Esophagus muscularis mucosa (tissue), 4 donors: ENCODE data around the gene RNU6-1.

ENCODE experiments used
- CTCF ChIP-seq, 3 experiments: fragments of 200-600 bp in 2 of 3; fragments of 450-650 bp in 1 of 3; sonication (generic) in 2 of 3; IDR thresholded peaks; one replicate each; pipeline ENCODE4 v1.5.1; 2017 to 2019; ENCODE audit warnings: antibody characterized with exemption in 3 of 3, mild to moderate bottlenecking in 2 of 3, moderate library complexity in 1 of 3
- EP300 ChIP-seq: sonication (generic); formaldehyde crosslinking; IDR thresholded peaks from one replicate; pipeline ENCODE4 v1.6.1; 2017; ENCODE audit warnings: antibody characterized with exemption
- POLR2A ChIP-seq: fragments of 450-650 bp; IDR thresholded peaks from one replicate; pipeline ENCODE4 v1.6.1; 2017; ENCODE audit warnings: antibody characterized with exemption, moderate library complexity, mild to moderate bottlenecking, low read depth

DNA sequence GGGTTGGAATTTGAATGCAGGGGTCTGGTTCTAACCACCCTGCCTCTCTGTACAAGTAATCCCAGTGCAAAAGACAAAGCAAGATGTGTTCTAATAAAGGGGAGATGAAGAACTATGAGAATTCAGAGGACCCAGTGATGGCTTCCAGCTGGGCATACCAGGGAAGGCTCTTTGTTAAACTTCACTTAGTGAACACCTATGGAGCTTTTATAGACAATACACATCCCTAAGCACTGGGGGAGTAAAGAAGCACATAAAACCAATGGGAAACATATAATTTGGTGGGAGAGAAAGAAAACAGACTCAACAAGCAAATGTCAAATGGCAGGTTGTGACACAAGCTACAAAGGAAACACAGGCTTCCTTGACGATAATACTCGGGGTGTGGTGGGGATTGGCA, 47.9 kb upstream of the RNU6-1 start:
- TF ChIP-seq CTCF (IDR thresholded peaks at IDR 0.05) (no peak), POLR2A (no peak), EP300 (no peak)
